ENCODE measurements around the gene JAK2.

The JAK2 gene

GRCh38 chr9:4955836-4956235, 29.2 kb upstream of the JAK2 start:
- H3K36me3 ChIP-seq (ENCODE audit: control insufficient read depth, insufficient read depth, low read length), result no peaks in the 10 kb centered on the region
- WGBS, 2 experiments (ENCODE audit: insufficient coverage in 2 of 2), result no CpG with 5 or more reads among the region's 2 CpGs
- no peak overlapping the region for H3K27ac ChIP-seq (ENCODE audit: low read depth, low read length, severe bottlenecking)
- H3K4me3 ChIP-seq (ENCODE audit: extremely low read depth, insufficient read depth, low read length, poor library complexity, severe bottlenecking), result no peak overlapping the region
- peaks cover 10% of the 10 kb centered on the region for H3K9me3 ChIP-seq (ENCODE audit: control insufficient read depth, low read length)
- H3K4me1 ChIP-seq (ENCODE audit: control insufficient read depth, insufficient read depth, low read length, poor library complexity, severe bottlenecking), result no peaks in the 10 kb centered on the region

DNA sequence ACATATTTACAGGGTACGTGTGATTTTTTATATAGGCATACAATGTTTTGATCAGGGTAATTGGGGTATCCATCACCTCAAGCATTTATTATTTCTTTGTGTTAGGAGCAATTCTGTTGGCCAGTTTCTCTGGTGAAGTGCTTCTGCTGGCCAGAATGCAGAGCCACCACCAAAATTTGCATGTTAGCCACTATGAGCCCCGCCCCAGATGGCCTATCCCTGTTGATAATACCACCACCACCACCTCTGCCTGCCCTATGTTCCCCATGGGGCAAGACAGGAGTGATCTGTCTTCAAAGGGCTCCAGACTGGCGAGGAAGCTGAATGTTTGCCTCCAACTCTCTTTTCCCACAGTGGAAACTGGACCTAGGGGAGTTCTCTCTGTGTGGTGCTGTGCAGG, 26.0 kb upstream of the JAK2 start:
- no peak overlapping the region for H3K4me3 ChIP-seq (ENCODE audit: extremely low read depth, insufficient read depth, low read length, poor library complexity, severe bottlenecking)
- H3K36me3 ChIP-seq (ENCODE audit: control insufficient read depth, insufficient read depth, low read length), result no peaks in the 10 kb centered on the region
- WGBS, 2 experiments (ENCODE audit: insufficient coverage in 2 of 2), result 100% methylated on average over 1 of the region's 3 CpGs; no CpG with 5 or more reads in 1 of the 2 experiments
- no peak overlapping the region for H3K27ac ChIP-seq (ENCODE audit: low read depth, low read length, severe bottlenecking)
- H3K4me1 ChIP-seq (ENCODE audit: control insufficient read depth, insufficient read depth, low read length, poor library complexity, severe bottlenecking), result no peaks in the 10 kb centered on the region
- H3K9me3 ChIP-seq (ENCODE audit: control insufficient read depth, low read length), result peaks cover under 1% of the 10 kb centered on the region

DNA sequence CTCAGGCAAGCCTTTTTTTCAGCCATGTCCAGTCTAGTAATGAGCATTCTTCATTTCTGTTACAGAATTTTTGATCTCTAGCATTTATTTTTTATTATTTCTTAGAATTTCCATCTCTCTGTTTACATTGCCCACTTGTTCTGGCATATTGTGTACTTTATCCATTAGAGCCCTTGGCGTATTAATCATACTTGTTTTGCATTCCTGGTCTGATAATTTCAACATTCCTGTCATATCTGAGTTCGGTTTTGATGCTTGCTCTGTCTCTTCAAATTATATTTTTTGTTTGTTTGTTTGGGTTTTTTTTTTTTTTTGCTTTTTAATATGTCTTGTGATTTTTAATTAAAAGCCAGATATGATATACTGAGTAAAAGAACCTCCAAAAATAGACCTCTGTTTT, 23.0 kb upstream of the JAK2 start:
- WGBS, 2 experiments (ENCODE audit: insufficient coverage in 2 of 2), result 88 to 100% methylated on average over 1 to 2 of the region's 2 CpGs
- H3K9me3 ChIP-seq (ENCODE audit: control insufficient read depth, low read length), result no peaks in the 10 kb centered on the region
- H3K4me3 ChIP-seq (ENCODE audit: extremely low read depth, insufficient read depth, low read length, poor library complexity, severe bottlenecking), result no peak overlapping the region
- H3K27ac ChIP-seq (ENCODE audit: low read depth, low read length, severe bottlenecking), result no peak overlapping the region
- H3K4me1 ChIP-seq (ENCODE audit: control insufficient read depth, insufficient read depth, low read length, poor library complexity, severe bottlenecking), result no peaks in the 10 kb centered on the region
- no peaks in the 10 kb centered on the region for H3K36me3 ChIP-seq (ENCODE audit: control insufficient read depth, insufficient read depth, low read length)

- H3K4me3 ChIP-seq (ENCODE audit: extremely low read depth, insufficient read depth, low read length, poor library complexity, severe bottlenecking), result no peak overlapping the region
- no peaks in the 10 kb centered on the region for H3K4me1 ChIP-seq (ENCODE audit: control insufficient read depth, insufficient read depth, low read length, poor library complexity, severe bottlenecking)
- H3K36me3 ChIP-seq (ENCODE audit: control insufficient read depth, insufficient read depth, low read length), result no peaks in the 10 kb centered on the region
- no peak overlapping the region for H3K27ac ChIP-seq (ENCODE audit: low read depth, low read length, severe bottlenecking)
- H3K9me3 ChIP-seq (ENCODE audit: control insufficient read depth, low read length), result no peaks in the 10 kb centered on the region
Observed at GRCh38 chr9:4964540-4964939, 20.5 kb upstream of the JAK2 start.

DNA sequence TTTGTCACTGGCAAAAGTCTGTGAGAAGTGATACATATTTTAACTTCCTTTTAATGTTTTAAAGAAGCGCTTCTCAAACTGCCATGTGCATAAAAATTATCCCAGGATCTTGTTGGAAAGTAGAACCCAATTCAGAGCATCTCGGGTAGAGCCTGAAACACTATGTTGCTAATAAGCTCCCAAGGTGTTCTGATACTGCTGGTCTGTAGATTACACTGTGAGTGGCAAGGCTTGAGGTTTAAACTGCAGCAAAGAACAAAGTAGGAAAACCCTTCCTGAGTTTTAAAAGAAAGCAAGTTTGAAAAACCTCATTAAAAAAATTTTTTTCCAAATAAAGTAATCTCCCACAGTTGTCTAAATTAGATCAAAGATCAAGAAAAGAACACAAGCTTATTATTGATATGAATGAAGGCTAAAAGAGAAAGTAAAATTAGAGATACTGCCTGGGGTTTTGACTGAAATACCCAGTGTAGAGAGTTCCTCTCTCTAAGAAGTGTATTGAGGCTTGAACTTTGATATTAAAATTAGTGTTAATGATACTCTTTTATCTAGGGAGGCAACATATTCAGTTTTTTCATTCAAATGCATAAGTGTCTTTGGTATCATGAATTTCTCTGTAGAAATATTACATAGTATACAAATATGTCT, 19.8 kb upstream of the JAK2 start:
- WGBS, 2 experiments (ENCODE audit: insufficient coverage in 2 of 2), result 43 to 62% methylated on average over 1 of the region's 2 CpGs
- Histone ChIP-seq H3K9me3 (ENCODE audit: control insufficient read depth, low read length) (no peaks in the 10 kb centered on the region), H3K36me3 (ENCODE audit: control insufficient read depth, insufficient read depth, low read length) (no peaks in the 10 kb centered on the region), H3K27ac (ENCODE audit: low read depth, low read length, severe bottlenecking) (no peak overlapping the region), H3K4me3 (ENCODE audit: extremely low read depth, insufficient read depth, low read length, poor library complexity, severe bottlenecking) (no peak overlapping the region), H3K4me1 (ENCODE audit: control insufficient read depth, insufficient read depth, low read length, poor library complexity, severe bottlenecking) (no peaks in the 10 kb centered on the region)

DNA sequence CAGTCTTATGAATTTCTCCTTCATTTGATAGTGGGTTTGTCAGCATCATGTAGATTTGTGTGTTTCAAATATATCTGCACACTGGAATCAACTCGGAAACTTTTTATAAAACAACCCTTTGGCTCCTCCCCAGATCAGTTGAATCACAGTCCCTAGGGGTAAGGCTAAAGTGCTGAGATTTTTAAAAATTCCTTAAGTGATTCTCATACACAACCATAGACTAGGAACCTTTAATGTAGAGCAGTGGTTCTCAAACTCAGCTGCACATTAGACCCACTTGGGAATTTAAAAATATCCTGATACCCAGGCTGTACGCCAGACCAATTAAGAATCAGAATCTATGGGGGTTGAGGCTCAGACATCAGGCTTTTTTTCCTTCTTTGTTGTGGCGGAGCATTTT, 17.5 kb upstream of the JAK2 start:
- no peaks in the 10 kb centered on the region for H3K36me3 ChIP-seq (ENCODE audit: control insufficient read depth, insufficient read depth, low read length)
- no peaks in the 10 kb centered on the region for H3K4me1 ChIP-seq (ENCODE audit: control insufficient read depth, insufficient read depth, low read length, poor library complexity, severe bottlenecking)
- WGBS, 2 experiments (ENCODE audit: insufficient coverage in 2 of 2), result 80 to 94% methylated on average over 1 to 2 of the region's 3 CpGs
- no peaks in the 10 kb centered on the region for H3K9me3 ChIP-seq (ENCODE audit: control insufficient read depth, low read length)
- H3K27ac ChIP-seq (ENCODE audit: low read depth, low read length, severe bottlenecking), result no peak overlapping the region
- H3K4me3 ChIP-seq (ENCODE audit: extremely low read depth, insufficient read depth, low read length, poor library complexity, severe bottlenecking), result no peak overlapping the region

GRCh38 chr9:4969130-4969529, 15.9 kb upstream of the JAK2 start:
- Histone ChIP-seq H3K27ac (ENCODE audit: low read depth, low read length, severe bottlenecking) (no peak overlapping the region), H3K36me3 (ENCODE audit: control insufficient read depth, insufficient read depth, low read length) (no peaks in the 10 kb centered on the region), H3K4me1 (ENCODE audit: control insufficient read depth, insufficient read depth, low read length, poor library complexity, severe bottlenecking) (no peaks in the 10 kb centered on the region), H3K4me3 (ENCODE audit: extremely low read depth, insufficient read depth, low read length, poor library complexity, severe bottlenecking) (no peak overlapping the region), H3K9me3 (ENCODE audit: control insufficient read depth, low read length) (no peaks in the 10 kb centered on the region)
- no CpG with 5 or more reads among the region's 1 CpG for WGBS, 2 experiments (ENCODE audit: insufficient coverage in 2 of 2)

- Histone ChIP-seq H3K36me3 (ENCODE audit: control insufficient read depth, insufficient read depth, low read length) (no peaks in the 10 kb centered on the region), H3K27ac (ENCODE audit: low read depth, low read length, severe bottlenecking) (no peak overlapping the region), H3K9me3 (ENCODE audit: control insufficient read depth, low read length) (no peaks in the 10 kb centered on the region), H3K4me1 (ENCODE audit: control insufficient read depth, insufficient read depth, low read length, poor library complexity, severe bottlenecking) (no peaks in the 10 kb centered on the region), H3K4me3 (ENCODE audit: extremely low read depth, insufficient read depth, low read length, poor library complexity, severe bottlenecking) (no peak overlapping the region)
- 82 to 86% methylated on average over 4 to 5 of the region's 8 CpGs for WGBS, 2 experiments (ENCODE audit: insufficient coverage in 2 of 2)
Observed at GRCh38 chr9:4970970-4971641, 14.0 kb upstream of the JAK2 start.

DNA sequence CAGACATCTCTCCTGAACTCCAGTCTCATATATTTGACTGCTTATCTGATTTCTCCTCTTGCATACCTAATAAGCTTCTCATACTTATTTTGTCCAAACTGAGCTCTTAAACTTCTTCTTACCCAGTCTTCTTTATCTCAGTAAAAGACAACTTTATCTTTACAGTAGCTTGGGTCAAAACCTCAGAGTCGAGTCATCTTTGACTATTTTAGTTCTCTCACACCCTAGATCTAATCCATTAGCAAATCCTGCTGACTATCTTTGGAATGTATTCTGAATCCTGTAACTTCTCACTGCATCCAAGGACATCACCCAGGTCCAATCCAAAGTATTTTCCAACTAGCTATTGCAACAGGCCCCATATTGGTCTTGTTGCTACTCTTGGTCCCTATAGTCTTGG, 11.8 kb upstream of the JAK2 start:
- Histone ChIP-seq H3K27ac (ENCODE audit: low read depth, low read length, severe bottlenecking) (no peak overlapping the region), H3K4me1 (ENCODE audit: control insufficient read depth, insufficient read depth, low read length, poor library complexity, severe bottlenecking) (no peaks in the 10 kb centered on the region), H3K4me3 (ENCODE audit: extremely low read depth, insufficient read depth, low read length, poor library complexity, severe bottlenecking) (no peak overlapping the region), H3K9me3 (ENCODE audit: control insufficient read depth, low read length) (no peaks in the 10 kb centered on the region), H3K36me3 (ENCODE audit: control insufficient read depth, insufficient read depth, low read length) (no peaks in the 10 kb centered on the region)
- 40 to 86% methylated on average over 1 of the region's 1 CpG for WGBS, 2 experiments (ENCODE audit: insufficient coverage in 2 of 2)

DNA sequence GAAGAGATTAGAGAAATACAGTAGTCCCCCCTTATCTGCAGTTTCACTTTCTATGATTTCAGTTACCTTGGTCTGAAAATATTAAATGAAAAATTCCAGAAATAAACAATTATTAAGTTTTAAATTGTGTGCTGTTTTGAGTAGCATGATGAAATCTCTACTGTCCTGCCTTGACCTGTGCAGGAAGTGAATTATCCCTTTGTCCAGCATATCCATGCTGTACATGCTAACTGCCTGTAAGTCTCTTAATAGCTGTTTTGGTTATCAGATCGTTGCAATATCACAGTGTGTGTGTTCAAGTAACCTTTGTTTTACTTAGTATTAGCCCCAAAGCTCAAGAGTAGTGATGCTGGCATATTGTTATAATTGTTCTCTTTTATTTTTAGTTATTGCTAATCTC, 11.2 kb upstream of the JAK2 start:
- H3K4me1 ChIP-seq (ENCODE audit: control insufficient read depth, insufficient read depth, low read length, poor library complexity, severe bottlenecking), result no peaks in the 10 kb centered on the region
- no peak overlapping the region for H3K4me3 ChIP-seq (ENCODE audit: extremely low read depth, insufficient read depth, low read length, poor library complexity, severe bottlenecking)
- no peak overlapping the region for H3K27ac ChIP-seq (ENCODE audit: low read depth, low read length, severe bottlenecking)
- H3K36me3 ChIP-seq (ENCODE audit: control insufficient read depth, insufficient read depth, low read length), result no peaks in the 10 kb centered on the region
- no peaks in the 10 kb centered on the region for H3K9me3 ChIP-seq (ENCODE audit: control insufficient read depth, low read length)
- WGBS, 2 experiments (ENCODE audit: insufficient coverage in 2 of 2), result no CpG with 5 or more reads among the region's 1 CpG

DNA sequence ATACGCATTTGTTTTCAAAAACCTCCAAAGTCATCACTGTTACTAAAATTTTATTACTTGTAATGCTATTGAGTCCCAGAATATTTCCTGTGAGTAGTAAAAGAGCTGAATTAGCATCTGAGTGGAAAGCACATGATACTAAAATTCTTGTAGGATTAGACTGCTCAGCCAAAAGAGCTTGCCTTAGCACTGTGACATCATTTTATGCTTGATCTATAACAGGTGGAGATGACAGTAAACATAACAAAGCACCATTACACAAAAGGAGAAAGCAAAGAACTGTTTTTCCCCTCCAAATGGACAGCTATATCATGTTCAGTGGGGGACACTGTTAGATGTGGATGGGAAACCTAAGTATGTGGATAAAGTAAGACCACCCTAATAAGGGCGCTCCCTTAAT, 5.8 kb upstream of the JAK2 start:
- H3K9me3 ChIP-seq (ENCODE audit: control insufficient read depth, low read length), result no peaks in the 10 kb centered on the region
- H3K36me3 ChIP-seq (ENCODE audit: control insufficient read depth, insufficient read depth, low read length), result no peaks in the 10 kb centered on the region
- WGBS, 2 experiments (ENCODE audit: insufficient coverage in 2 of 2), result no CpG with 5 or more reads among the region's 2 CpGs
- no peak overlapping the region for H3K27ac ChIP-seq (ENCODE audit: low read depth, low read length, severe bottlenecking)
- H3K4me1 ChIP-seq (ENCODE audit: control insufficient read depth, insufficient read depth, low read length, poor library complexity, severe bottlenecking), result peaks cover 8% of the 10 kb centered on the region
- H3K4me3 ChIP-seq (ENCODE audit: extremely low read depth, insufficient read depth, low read length, poor library complexity, severe bottlenecking), result no peak overlapping the region

All from mesodermal cell (in vitro differentiated cells).